H9 (cell line): ENCODE results near the gene CDC25A. TPM values are rescaled to one million over a fixed set of nuclear protein-coding genes. Genes with fewer than 3 reads are reported as not detected.
A peak's percentile ranks its signal among the peaks of the same experiment; 100 is the strongest.

Source experiments
- DNase-seq: peaks from one replicate; pipeline ENCODE4 v3.0.0-alpha.2; 2017
- H2AFZ ChIP-seq: one replicate; pipeline ENCODE4 v1.6.1; 2013; ENCODE audit warnings: mild to moderate bottlenecking, low read length, control low read depth, moderate library complexity
- H2AK5ac ChIP-seq: 2 replicates; pipeline ENCODE4 v1.6.1; 2013; ENCODE audit warnings: low read length, control low read depth, mixed read lengths; ENCODE audit not compliant: insufficient read length
- H2BK120ac ChIP-seq: one replicate; pipeline ENCODE4 v1.6.1; 2013; ENCODE audit warnings: low read depth, mild to moderate bottlenecking, low read length, control low read depth, inconsistent platforms; ENCODE audit not compliant: poor library complexity, severe bottlenecking
- H2BK12ac ChIP-seq: 2 replicates; pipeline ENCODE4 v1.6.1; 2013; ENCODE audit warnings: low read length, control low read depth, mixed read lengths, low read depth; ENCODE audit not compliant: insufficient read length
- H2BK15ac ChIP-seq: 2 replicates; pipeline ENCODE4 v1.6.1; 2013; ENCODE audit warnings: low read depth, low read length, control low read depth
- H2BK20ac ChIP-seq: one replicate; pipeline ENCODE4 v1.6.1; 2013; ENCODE audit warnings: low read depth, mild to moderate bottlenecking, low read length, control low read depth, inconsistent platforms; ENCODE audit not compliant: poor library complexity, severe bottlenecking
- H2BK5ac ChIP-seq: 2 replicates; pipeline ENCODE4 v1.6.1; 2013; ENCODE audit warnings: low read length, control low read depth, mixed read lengths; ENCODE audit not compliant: insufficient read length
- H3K14ac ChIP-seq: 2 replicates; pipeline ENCODE4 v1.6.1; 2013; ENCODE audit warnings: low read length, control low read depth; ENCODE audit not compliant: insufficient read depth
- H3K18ac ChIP-seq: 2 replicates; pipeline ENCODE4 v1.6.1; 2013; ENCODE audit warnings: low read depth, mild to moderate bottlenecking, mixed read lengths, low read length, control low read depth; ENCODE audit not compliant: insufficient read length
- H3K23ac ChIP-seq: 2 replicates; pipeline ENCODE4 v1.6.1; 2013; ENCODE audit warnings: low read length, control low read depth, mixed read lengths, low read depth; ENCODE audit not compliant: insufficient read length
- H3K23me2 ChIP-seq: 2 replicates; pipeline ENCODE4 v1.6.1; 2013; ENCODE audit warnings: low read depth, mild to moderate bottlenecking, mixed read lengths, low read length, control low read depth; ENCODE audit not compliant: insufficient read length, poor library complexity, severe bottlenecking
- H3K27ac ChIP-seq: 2 replicates; pipeline ENCODE4 v1.5.1; 2013; ENCODE audit warnings: low read length, control low read depth, mixed read lengths, low read depth; ENCODE audit not compliant: insufficient read length
- H3K27me3 ChIP-seq: 2 replicates; pipeline ENCODE4 v1.6.1; 2013; ENCODE audit warnings: low read length, control low read depth, inconsistent platforms; ENCODE audit not compliant: insufficient read depth
- H3K4ac ChIP-seq: 2 replicates; pipeline ENCODE4 v1.6.1; 2013; ENCODE audit warnings: low read depth, mild to moderate bottlenecking, control low read depth, inconsistent platforms, low read length, moderate library complexity
- H3K4me1 ChIP-seq: 2 replicates; pipeline ENCODE4 v1.6.1; 2013; ENCODE audit warnings: low read length, control low read depth, inconsistent platforms; ENCODE audit not compliant: insufficient read depth
- H3K4me2 ChIP-seq: 2 replicates; pipeline ENCODE4 v1.6.1; 2013; ENCODE audit warnings: low read length, control low read depth, mixed read lengths; ENCODE audit not compliant: insufficient read length, insufficient read depth
- H3K56ac ChIP-seq: 2 replicates; pipeline ENCODE4 v1.6.1; 2013; ENCODE audit warnings: low read depth, mild to moderate bottlenecking, mixed read lengths, low read length, control low read depth; ENCODE audit not compliant: insufficient read length
- H3K79me1 ChIP-seq: 2 replicates; pipeline ENCODE4 v1.6.1; 2013; ENCODE audit warnings: low read depth, mild to moderate bottlenecking, moderate library complexity, low read length, control low read depth, inconsistent platforms; ENCODE audit not compliant: insufficient read depth, poor library complexity, severe bottlenecking
- H3K79me2 ChIP-seq: 2 replicates; pipeline ENCODE4 v1.6.1; 2013; ENCODE audit warnings: low read length, control low read depth, inconsistent platforms; ENCODE audit not compliant: insufficient read depth
- H3K9ac ChIP-seq: 2 replicates; pipeline ENCODE4 v1.6.1; 2013; ENCODE audit warnings: low read length, control low read depth, mixed read lengths; ENCODE audit not compliant: insufficient read length; ENCODE audit errors: extremely low read depth
- H3K9me3 ChIP-seq: one replicate; pipeline ENCODE4 v1.6.1; 2013; ENCODE audit warnings: low read depth, low read length, inconsistent platforms; ENCODE audit not compliant: control insufficient read depth
- H3T11ph ChIP-seq: one replicate; pipeline ENCODE4 v1.6.1; 2013; ENCODE audit warnings: mild to moderate bottlenecking, low read length, control low read depth, inconsistent platforms
- H4K20me1 ChIP-seq: one replicate; pipeline ENCODE4 v1.6.1; 2013; ENCODE audit not compliant: control insufficient read depth, insufficient read length, insufficient read depth
- H4K5ac ChIP-seq: 2 replicates; pipeline ENCODE4 v1.6.1; 2013; ENCODE audit warnings: low read depth, mild to moderate bottlenecking, mixed read lengths, low read length, control low read depth; ENCODE audit not compliant: insufficient read length
- H4K8ac ChIP-seq: replicated peaks from 2 replicates; pipeline ENCODE4 v1.6.1; 2013; ENCODE audit warnings: low read length, control low read depth, mixed read lengths, low read depth; ENCODE audit not compliant: insufficient read length
- H4K91ac ChIP-seq: 2 replicates; pipeline ENCODE4 v1.6.1; 2013; ENCODE audit warnings: low read depth, mild to moderate bottlenecking, moderate library complexity, mixed read lengths, low read length, control low read depth; ENCODE audit not compliant: insufficient read length
- H3K27ac Mint-ChIP-seq, 3 experiments: 2 replicates in 2 of 3; 3 replicates in 1 of 3; pipeline ENCODE4 v1.8.0; 2020 to 2021; ENCODE audit warnings: mixed read lengths in 3 of 3, mild to moderate bottlenecking in 1 of 3, moderate library complexity in 1 of 3
- H3K27me3 Mint-ChIP-seq: 2 replicates; pipeline ENCODE4 v1.8.0; 2021; ENCODE audit warnings: low read depth, mild to moderate bottlenecking, moderate library complexity, mixed read lengths
- H3K36me3 Mint-ChIP-seq, 3 experiments: 2 replicates in 2 of 3; 3 replicates in 1 of 3; pipeline ENCODE4 v1.8.0; 2020 to 2021; ENCODE audit warnings: low read depth in 3 of 3, mixed read lengths in 3 of 3; ENCODE audit not compliant: insufficient read depth in 1 of 3
- H3K4me1 Mint-ChIP-seq, 2 experiments: 2 replicates each; pipeline ENCODE4 v1.8.0; 2020; ENCODE audit warnings: mixed read lengths in 2 of 2
- H3K4me3 Mint-ChIP-seq, 2 experiments: 2 replicates in 1 of 2; 3 replicates in 1 of 2; pipeline ENCODE4 v1.8.0; 2020 to 2021; ENCODE audit warnings: mild to moderate bottlenecking in 2 of 2, mixed read lengths in 2 of 2, moderate library complexity in 1 of 2
- H3K9me3 Mint-ChIP-seq, 2 experiments: 2 replicates in 1 of 2; 3 replicates in 1 of 2; pipeline ENCODE4 v1.8.0; 2020; ENCODE audit warnings: mild to moderate bottlenecking in 2 of 2, mixed read lengths in 2 of 2, moderate library complexity in 1 of 2
- WGBS: extraction: QIAGEN DNeasy Blood & Tissue Kit; methylation state at CpG from one replicate; pipeline ENCODE4 v1.1.7; 2013; ENCODE audit warnings: missing lambda C conversion rate, low lambda C conversion rate, mixed read lengths; ENCODE audit not compliant: insufficient read length; ENCODE audit errors: extremely low coverage; 5-methylcytosine and 5-hydroxymethylcytosine counted together
- long read RNA-seq: library from polyadenylated mRNA; unstranded; transcript quantifications from one replicate; pipeline ENCODE4 v2.0.0, GENCODE V29; 2020
- total RNA-seq: library from RNA; stranded (reverse); gene quantifications from 2 replicates; pipeline ENCODE4 v1.2.1, GENCODE V29; 2021
- TF ChIP-seq, protein P1 (sequence below): fragments of 200-600 bp; sonication (generic); conservative IDR thresholded peaks from 3 replicates; pipeline ENCODE4 v1.8.0; 2021; ENCODE audit warnings: antibody characterized with exemption, mild to moderate bottlenecking

Gene CDC25A
- 83.3 and 84.5 TPM in 2 replicates for total RNA-seq
- long read RNA-seq, transcript CDC25A-201 (15 exons, 3,783 nt): major isoform, 6 of 47 reads
- long read RNA-seq, partial matches to known transcripts: 38 of 47 reads
- long read RNA-seq, other reads (novel, unspliced or antisense): 3 of 47 reads

DNA sequence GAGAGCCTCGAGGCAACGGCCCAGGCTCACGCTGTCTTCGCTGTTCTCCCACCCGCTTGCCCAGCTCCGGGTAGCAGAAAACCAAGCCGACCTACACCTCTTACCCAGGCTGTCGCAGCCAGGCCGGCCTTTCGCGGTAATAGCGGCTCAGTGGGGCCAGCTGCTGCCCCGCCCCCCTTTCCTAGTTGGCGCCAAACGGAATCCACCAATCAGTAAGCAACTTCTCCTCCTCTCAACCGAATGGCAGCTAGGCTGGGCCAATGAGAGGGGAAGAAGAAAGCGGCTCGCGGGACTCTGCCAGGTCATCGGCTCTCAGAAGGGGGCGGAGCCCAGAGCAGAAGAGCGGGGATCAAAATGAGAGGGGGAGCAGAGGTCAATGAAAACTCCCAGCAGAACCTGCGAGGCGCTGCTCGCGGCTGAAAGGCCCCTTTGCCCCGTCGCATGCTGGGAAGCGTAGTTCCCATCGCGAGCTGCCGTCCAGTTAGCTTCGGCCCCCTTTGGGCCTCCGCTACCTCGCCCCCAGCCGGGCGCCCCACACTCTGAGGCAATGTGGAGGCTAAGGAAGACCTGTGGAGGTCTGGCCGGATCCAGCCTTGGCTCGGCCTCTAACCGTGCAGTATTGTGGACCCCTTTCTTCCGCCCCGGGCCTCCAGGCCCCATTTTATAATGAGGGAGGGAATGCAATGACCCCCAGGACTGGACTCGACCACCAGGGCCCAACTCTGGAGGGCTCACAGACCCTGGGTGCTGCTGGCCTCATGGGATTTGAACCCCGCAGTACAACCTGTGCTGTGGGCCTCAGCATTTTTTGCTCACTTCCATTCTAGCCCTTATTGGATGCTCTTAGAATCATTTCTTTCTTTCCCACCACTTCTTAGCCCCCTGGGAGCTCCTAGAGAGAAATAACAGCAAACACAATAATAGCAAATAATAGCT, at the start of gene CDC25A:
CDC25A (minus strand) TSS at position 152 of the 936 bp plus-strand sequence. CDS start 470 bp downstream, outside the sequence.
- peak within 1 kb of the TSS; percentile 91 for H3K9ac ChIP-seq
- no peaks in the 10 kb centered on the region for H3K9me3 ChIP-seq
- no peak within 1 kb of the TSS for H2BK20ac ChIP-seq
- H3K4me2 ChIP-seq: peak within 1 kb of the TSS; percentile 93
- H2BK12ac ChIP-seq: no peak within 1 kb of the TSS
- H3K23me2 ChIP-seq: peaks cover 9% of the 10 kb centered on the region
- H3K18ac ChIP-seq: peak within 1 kb of the TSS; percentile 73
- no CpG with 5 or more reads among the region's 44 CpGs for WGBS
- no peak within 1 kb of the TSS for H2BK120ac ChIP-seq
- TF ChIP-seq, protein P1, sequence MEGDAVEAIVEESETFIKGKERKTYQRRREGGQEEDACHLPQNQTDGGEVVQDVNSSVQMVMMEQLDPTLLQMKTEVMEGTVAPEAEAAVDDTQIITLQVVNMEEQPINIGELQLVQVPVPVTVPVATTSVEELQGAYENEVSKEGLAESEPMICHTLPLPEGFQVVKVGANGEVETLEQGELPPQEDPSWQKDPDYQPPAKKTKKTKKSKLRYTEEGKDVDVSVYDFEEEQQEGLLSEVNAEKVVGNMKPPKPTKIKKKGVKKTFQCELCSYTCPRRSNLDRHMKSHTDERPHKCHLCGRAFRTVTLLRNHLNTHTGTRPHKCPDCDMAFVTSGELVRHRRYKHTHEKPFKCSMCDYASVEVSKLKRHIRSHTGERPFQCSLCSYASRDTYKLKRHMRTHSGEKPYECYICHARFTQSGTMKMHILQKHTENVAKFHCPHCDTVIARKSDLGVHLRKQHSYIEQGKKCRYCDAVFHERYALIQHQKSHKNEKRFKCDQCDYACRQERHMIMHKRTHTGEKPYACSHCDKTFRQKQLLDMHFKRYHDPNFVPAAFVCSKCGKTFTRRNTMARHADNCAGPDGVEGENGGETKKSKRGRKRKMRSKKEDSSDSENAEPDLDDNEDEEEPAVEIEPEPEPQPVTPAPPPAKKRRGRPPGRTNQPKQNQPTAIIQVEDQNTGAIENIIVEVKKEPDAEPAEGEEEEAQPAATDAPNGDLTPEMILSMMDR: no peak
- DNase-seq: peak; percentile 99
- no peak within 1 kb of the TSS for H4K91ac ChIP-seq
- H3K4me3 Mint-ChIP-seq: peak within 1 kb of the TSS; percentile 91 to 97
- peak within 1 kb of the TSS; percentile 24 for H3K27ac ChIP-seq
- H3K4me1 Mint-ChIP-seq: peaks cover 33 to 37% of the 10 kb centered on the region in 2 experiments
- peaks cover 34 to 38% (median 37%) of the 10 kb centered on the region in 3 experiments for H3K36me3 Mint-ChIP-seq
- peaks cover 7% of the 10 kb centered on the region; the same call in 1 of the 2 replicates for H3K4me1 ChIP-seq
- no peak within 1 kb of the TSS for H3K23ac ChIP-seq
- H3K27me3 Mint-ChIP-seq: no peaks in the 10 kb centered on the region; the same call in 1 of the 2 replicates
- no peaks in the 10 kb centered on the region for H4K20me1 ChIP-seq
- H3K4ac ChIP-seq: no peak within 1 kb of the TSS
- peaks cover 7% of the 10 kb centered on the region for H3K79me1 ChIP-seq
- H4K5ac ChIP-seq: no peak within 1 kb of the TSS
- H3K56ac ChIP-seq: no peak within 1 kb of the TSS
- no peaks in the 10 kb centered on the region; a peak in 1 of 5 replicates for H3K9me3 Mint-ChIP-seq
- peak within 1 kb of the TSS; percentile 86 for H3K14ac ChIP-seq
- H2AFZ ChIP-seq: no peak within 1 kb of the TSS
- no peak within 1 kb of the TSS for H2AK5ac ChIP-seq
- peaks cover 11% of the 10 kb centered on the region; the same call in 1 of the 2 replicates for H3K79me2 ChIP-seq
- no peak within 1 kb of the TSS for H2BK5ac ChIP-seq
- no peaks in the 10 kb centered on the region for H3K27me3 ChIP-seq
- no peak within 1 kb of the TSS for H2BK15ac ChIP-seq
- peak within 1 kb of the TSS; percentile 55 to 97 (median 90); a peak in 6 of 7 replicates for H3K27ac Mint-ChIP-seq
- no peak within 1 kb of the TSS for H4K8ac ChIP-seq
- H3T11ph ChIP-seq: no peak within 1 kb of the TSS
